B cell (primary cell): ENCODE measurements around the gene OR5AR1.

Experiments used
- EZH2 ChIP-seq: IDR thresholded peaks from 2 replicates; pipeline ENCODE4 v1.6.1; 2012; ENCODE audit warnings: borderline replicate concordance, low read depth, mild to moderate bottlenecking, moderate library complexity, low read length; ENCODE audit not compliant: insufficient read depth, poor library complexity, severe bottlenecking
- TF ChIP-seq, protein P1 (sequence below): fragments of 200-600 bp; IDR thresholded peaks from one replicate; pipeline ENCODE4 v1.8.0; 2022; ENCODE audit warnings: antibody characterized with exemption, mild to moderate bottlenecking

GRCh38 chr11:56632329-56632728 lies 31.2 kb upstream of the OR5AR1 start:
- TF ChIP-seq, protein P1, sequence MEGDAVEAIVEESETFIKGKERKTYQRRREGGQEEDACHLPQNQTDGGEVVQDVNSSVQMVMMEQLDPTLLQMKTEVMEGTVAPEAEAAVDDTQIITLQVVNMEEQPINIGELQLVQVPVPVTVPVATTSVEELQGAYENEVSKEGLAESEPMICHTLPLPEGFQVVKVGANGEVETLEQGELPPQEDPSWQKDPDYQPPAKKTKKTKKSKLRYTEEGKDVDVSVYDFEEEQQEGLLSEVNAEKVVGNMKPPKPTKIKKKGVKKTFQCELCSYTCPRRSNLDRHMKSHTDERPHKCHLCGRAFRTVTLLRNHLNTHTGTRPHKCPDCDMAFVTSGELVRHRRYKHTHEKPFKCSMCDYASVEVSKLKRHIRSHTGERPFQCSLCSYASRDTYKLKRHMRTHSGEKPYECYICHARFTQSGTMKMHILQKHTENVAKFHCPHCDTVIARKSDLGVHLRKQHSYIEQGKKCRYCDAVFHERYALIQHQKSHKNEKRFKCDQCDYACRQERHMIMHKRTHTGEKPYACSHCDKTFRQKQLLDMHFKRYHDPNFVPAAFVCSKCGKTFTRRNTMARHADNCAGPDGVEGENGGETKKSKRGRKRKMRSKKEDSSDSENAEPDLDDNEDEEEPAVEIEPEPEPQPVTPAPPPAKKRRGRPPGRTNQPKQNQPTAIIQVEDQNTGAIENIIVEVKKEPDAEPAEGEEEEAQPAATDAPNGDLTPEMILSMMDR: no peak
- no peak for TF ChIP-seq EZH2
